GM19467 (cell line): ENCODE data around the gene RNF214.

Experiments used
- ATAC-seq: cut with Tn5 transposase; IDR thresholded peaks from one replicate; pipeline ENCODE4 v1.9.1; 2021; ENCODE audit warnings: mild to moderate bottlenecking, moderate library complexity; ENCODE audit not compliant: unreplicated experiment

Gene RNF214

DNA sequence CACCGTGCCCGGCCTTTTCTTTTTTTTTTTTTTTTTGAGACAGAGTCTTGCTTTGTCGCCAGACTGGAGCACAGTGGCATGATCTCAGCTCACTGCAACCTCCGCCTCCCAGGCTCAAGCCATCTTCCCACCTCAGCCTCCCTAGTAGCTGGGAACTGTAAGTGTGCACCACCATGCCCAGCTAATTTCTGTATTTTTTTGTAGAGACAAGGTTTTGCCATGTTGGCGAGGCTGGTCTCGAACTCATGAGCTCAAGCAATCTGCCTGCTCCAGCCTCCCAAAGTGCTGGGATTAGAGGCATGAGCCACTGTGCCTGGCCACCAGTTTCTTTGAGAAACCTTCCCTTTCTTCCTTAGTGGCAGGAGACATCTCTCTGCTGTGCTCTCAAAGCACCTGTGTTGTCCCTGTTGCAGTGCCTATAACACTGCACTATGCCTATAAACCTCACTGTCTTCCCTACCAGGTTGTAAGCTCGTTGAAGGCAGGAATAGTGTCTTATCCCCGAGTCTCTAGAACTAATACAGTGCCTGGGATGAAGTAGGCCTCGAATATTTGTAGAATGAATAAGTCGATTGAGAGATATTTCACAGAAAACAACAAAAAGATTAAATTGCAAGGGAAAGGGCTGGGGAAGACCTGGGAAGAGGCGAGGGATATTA is 19.6 kb upstream of the RNF214 start:
- no peak for ATAC-seq

DNA sequence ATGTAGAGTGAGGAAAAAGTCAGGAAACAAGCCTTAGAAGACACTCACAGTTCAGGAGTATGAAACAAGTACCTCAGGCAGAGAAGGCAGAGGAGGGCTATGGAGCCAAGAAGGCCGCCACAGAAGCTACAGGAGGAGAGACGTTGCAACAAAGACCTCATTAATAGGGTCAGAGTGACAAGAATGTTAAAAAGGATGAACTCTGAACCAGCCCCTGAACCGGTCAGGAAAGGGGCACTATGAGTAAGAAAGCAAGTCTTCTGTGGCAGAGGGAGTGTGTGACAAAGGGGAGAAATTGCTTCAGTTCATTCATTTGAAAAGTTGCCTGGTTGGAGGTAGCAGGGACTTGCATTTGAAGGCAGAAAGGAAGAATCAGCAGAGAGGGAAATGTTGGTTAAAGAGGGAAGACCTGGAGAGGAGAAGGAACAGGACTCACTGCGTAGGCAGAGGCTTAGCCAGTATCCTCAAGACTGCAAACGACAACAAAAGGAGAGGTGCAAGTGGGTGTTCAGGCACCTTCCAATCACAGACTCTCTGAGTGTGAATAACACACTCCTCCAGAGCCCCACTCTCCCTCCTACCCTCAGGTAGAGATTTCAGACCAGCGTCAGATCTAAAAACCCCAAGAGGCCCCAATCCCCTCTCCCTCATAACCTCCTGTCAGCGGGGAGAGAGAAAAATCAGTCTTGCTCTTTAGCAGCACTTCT is 17.9 kb upstream of the RNF214 start:
- ATAC-seq: no peak

DNA sequence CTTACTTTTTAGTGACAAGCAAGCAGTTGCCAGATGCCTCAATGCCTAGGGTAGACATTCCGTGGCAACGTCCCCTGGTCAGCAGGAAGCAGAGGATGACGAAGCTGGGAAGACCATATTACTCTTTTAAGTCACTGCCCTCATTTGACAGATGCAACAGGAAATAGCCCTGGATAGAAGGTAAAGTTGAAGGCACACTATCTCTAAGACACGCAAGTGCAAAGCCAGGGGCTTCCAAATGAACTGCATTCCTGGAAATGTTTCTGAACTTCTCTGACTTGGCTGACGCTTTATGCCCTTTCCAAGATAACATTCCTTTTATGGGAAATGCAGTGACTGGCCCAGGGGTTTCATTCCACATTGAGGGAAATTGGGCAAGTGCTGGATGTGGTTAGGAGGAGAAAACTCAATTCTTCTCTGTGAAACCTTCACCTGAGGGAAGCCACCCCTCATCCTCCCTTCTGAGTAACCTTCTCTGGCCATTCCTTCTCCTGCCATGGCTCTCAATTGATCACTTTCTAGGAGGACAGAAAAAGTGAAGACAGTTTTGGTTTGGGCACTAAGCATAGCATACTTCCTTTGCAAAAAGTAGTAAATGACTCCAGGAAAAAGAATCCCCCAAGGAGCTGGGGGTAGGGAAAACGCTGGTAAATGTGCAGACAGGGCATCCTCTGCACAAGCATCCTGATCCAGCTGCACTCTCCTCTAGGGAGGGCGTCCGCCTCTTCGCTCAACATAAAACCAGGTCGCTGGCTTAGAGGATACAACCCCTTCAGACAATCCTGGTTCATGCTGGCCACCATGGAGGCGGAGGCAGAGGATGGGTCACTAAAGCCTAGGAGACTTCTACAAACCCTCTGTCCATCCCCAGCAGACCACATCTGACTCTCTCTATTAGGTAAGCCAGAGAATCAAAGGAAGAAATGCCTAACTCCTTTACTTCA is 15.1 kb upstream of the RNF214 start:
- no peak for ATAC-seq

DNA sequence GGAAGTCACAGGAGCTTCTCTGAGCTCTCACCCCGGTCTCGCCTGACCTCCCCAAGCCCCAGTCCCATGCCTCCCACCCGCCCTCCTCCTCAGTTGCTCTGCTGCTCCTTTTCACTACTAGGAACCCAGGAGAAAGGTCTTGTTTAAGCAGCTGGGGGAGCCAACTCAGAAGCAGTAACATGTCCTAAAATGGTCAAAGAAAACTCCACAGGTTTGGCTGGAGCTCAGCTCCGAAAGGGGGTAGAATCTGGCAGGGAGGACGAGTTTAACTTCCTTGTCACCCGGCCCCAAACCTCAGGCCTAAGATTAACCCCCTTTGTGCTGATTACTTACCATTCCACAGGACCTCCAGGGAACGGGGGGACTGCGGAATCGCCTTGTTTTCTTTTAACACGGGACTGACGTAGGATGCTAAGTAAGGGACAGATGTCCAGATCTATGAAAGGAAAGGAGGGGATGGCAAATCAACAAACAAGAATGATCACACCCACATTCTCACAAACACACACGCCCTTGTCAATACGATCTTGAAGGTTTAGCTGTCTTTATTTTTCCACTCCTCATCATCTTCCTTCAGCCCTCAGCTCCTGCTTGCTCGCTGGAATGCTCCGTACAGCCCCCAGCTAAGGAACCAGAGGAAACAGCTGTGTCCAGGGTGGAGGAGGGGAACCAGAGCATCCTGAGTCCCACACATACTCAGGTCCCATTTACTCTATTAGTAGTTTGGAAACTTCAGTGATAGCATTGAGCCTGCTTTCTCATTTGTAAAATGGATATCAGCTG is 14.1 kb upstream of the RNF214 start:
- ATAC-seq: no peak

DNA sequence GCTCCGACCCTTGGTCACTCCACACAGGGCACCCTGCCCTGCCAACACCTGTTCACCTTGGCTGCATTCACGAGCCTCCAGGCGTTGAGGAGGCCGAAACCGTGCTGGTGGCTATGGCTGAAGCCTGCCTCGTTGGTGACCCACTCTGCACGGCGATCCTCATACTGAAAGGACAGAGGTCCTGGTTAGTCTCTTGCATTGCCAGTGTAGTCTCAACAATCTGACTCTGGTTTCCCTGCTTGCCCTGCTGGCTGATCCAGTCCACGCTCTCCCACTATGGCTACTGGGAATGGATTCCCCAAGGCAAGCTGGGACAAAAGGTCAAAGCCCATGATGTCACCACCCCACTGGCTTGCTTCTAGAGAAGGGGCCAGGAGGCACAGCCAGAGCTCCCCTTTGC is 13.5 kb upstream of the RNF214 start:
- ATAC-seq: no peak

DNA sequence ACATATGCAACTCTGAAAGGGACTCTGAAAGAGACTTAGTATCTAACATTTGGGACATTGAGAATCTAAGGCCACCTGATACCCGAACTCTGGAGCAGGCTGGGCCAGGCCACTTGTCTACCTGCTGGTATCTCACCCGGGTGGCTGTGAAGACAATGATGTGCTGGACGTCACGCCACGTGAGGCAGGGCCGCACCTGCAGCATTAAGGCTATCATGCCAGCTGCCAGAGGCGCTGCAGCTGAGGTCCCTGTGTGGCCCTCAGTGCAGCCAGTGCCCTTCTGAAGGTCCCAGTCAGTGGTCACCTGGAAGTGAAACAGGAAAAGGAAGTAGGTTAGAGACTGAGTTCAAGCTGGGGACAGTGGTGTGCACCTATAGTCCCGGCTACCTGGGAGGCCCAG is 13.0 kb upstream of the RNF214 start:
- no peak for ATAC-seq

DNA sequence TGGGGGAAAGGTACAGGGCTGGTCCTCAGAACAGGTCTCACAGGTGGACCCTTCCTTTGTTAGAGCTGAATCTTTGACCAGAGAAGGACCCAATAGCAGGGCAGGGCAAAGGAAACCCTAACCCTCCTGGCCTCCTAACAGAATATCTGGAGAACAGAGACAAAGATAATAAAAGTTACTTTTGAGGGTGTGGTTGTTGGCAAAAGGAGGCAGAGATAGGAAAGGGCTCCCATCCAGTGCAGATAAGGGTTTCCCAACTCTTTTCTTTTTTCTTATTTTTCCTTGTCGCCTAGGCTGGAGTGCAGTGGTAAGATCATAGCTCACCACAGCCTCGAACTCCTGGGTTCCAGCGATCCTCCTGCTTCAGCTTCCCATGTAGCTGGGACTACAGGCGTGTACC is 12.5 kb upstream of the RNF214 start:
- ATAC-seq: no peak

DNA sequence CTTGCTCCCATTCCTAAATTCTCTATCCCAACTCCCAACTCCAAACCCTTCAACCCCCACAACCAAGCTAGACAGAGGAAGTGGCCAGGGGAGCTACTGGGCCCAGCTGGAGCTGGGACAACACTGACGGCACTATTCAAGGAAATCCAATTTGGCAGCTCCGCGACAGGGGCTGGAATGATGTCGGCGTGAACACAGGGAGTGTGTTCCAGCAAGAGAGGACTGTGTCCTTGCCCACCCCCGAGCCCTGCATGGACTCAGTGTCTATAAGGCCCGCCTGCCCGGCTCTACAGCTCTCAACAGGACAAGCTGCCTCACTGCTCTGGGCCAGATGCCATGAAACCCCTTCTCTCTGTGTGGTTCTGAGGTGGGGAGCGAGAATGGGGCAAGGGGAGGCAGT is 11.9 kb upstream of the RNF214 start:
- no peak for ATAC-seq

DNA sequence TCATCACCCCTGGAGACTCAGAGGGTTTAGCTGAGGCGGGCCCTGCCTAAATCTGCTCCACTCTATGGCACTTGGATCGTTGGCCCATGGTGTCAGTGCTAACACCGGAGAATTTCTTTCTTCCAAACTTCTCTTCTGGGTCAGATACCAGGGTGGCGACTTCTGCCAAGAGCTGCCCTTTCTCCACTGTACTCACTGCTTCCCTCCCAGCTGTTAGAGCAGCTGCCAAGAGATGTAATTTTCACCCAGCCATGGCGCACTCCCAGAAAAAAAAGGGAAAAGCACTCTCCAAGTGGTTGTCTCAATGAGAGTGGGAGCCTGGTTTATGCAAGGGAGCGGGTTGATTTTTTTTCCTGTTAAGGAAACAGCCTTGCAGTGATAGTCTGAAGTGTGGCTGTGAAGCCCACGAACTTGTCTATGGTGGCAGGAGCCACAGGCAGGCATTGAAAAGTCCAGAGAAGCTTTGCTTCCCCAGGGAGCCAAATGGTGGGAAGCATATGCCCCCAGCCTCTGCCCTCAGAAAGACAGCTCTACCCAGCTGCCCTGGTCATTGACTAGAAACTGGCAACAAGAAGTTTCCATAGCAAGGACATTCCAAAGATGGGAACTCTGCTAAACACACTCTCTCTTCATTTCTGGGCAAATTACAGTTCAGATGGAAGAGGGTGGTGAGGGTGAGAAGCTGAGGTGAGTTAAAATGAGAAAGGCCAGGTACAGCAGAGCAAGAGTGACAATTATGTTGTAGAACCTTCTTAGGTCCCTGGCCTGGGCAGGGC is 11.3 kb upstream of the RNF214 start:
- ATAC-seq: no peak

DNA sequence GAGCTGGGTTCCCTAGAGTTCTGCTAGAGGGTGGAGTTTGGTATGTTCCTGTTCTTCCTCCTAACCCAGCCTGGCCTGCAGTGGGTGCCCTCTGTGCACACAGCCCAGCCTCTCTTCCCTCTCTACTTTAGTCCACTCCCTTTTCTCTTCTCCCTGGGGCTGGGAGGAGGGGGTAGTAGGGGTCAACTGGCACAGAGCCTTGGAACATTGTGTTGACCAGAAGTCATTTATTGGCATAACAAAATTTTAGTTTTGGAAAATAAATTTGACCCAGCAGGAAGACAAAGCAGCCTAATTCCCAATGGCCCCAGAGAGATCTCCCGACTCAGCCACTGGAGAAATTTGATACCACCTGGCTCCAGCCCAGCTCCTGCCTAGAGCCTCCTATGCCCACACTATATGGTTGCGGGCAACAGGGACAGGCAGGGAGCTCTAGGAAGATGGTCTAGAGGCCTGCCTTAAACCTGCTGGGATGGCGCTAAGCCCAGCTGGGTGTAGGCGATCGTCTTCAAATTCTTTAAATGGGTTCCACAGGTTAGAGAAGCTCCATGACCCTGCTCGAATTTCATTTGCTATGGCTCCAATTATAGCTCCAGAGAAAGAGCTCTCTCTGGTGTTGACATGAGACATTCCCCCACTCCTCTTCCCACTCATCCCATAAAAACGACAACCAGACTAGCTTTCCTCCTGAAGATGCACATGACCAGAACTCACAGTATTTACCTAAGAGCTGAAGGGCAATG is 10.5 kb upstream of the RNF214 start:
- ATAC-seq: no peak

DNA sequence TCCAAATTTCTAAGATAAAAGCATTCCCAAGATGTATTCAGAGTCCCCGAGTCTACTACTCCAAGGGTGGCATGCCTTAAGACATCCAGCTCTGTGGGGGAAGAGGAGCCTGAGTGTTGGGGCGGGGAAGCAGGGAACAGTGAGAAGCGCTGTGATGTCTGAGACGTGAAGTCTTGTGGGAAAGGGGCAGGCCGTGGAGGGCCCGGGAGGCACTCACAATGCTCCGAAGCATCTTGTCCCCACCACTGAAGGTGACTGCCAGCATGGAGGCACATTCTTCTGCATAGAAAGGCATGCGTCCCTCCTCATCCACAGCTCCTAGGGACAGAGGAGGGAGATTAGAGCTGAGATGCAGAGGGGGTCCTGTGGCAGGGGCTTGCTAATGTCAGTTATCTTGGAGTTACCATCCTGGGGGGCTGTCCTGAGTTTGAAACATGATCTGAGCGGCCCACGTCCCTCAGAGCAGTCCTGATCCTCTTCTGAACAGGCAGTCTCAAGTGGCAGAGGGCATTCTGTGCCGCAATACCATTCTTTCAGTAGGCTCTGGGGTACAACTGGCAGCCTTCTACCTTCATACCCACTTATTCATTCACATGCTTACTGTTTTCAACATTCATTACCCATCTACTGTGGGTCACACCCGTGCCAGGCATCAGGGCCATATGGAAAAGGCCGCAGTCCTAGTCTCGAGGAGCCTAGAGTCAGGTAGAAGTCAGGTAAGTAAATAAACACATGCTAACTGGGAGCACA is 9.3 kb upstream of the RNF214 start:
- no peak for ATAC-seq

DNA sequence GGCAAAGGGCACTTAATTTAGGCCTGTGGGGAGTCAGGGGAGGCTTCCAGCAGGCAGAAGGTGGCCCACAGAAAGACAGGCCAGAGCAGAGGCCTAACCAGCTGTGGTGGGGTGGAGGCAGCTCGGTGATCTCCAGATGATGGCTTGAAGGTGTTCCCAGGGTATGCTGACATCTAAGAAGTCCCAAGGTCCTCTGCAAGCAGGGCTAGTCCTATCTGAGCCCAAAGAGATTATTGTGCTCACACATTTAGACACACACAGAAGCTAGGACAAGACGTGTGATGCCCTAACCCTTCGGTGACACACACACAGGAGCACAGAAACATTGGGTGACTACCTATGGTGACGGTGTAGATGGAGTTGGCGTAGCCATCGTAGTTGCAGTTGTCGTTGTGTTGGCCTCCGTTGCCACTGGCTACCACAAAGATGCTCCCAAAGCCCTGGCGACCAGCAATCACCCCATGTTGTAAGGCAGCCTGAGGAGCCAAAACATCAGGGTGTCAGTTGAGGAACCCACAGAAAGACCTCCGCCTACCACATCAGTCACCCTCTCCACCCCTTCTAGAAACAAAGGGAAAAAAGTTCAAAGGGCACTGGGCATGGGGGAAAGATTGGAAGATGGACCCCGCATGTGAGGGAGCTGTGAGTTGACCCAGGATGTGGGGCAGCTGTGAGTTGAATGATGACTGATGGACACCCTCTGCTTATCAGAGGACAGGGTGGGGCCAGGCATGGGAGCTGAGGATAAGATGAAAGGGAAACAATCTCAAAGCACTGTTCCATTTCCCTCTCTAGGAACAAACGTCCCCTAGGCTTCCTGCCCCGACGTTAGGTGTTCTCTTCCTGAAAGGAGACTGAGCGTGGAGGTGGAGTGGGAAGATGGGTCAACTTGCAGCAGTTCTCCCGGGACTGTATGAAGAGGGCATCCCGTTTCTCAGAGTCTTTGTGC is 8.5 kb upstream of the RNF214 start:
- ATAC-seq: no peak

DNA sequence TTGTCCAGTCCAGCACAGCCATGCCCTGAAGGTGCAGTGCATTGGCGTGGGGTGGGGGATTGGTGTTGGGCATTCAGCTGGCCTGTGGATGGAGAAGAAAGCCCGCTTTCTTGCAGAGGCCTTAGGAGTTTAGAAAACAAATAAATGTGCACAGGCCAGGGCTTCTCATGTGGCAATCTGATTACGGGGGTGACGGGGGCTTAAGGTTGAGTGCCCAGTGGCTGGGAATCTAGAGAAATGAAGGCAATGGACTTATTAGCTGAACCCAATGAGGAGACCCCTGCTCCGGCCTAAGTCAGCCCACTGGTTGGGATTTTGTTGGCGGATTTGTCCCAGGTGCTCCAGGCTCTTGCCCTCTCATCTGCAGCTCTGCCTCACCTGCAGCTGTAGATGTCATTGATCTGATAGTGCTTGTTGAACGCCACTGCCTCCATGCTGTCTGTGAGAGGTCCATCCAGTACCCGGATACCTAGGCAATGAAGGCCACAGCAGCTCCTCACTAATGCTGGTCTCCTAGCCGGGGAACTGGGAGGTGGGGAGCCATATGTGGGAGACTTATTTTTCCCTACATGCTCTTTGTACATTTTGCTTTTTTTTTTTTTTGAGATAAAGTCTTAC is 6.8 kb upstream of the RNF214 start:
- no peak for ATAC-seq

DNA sequence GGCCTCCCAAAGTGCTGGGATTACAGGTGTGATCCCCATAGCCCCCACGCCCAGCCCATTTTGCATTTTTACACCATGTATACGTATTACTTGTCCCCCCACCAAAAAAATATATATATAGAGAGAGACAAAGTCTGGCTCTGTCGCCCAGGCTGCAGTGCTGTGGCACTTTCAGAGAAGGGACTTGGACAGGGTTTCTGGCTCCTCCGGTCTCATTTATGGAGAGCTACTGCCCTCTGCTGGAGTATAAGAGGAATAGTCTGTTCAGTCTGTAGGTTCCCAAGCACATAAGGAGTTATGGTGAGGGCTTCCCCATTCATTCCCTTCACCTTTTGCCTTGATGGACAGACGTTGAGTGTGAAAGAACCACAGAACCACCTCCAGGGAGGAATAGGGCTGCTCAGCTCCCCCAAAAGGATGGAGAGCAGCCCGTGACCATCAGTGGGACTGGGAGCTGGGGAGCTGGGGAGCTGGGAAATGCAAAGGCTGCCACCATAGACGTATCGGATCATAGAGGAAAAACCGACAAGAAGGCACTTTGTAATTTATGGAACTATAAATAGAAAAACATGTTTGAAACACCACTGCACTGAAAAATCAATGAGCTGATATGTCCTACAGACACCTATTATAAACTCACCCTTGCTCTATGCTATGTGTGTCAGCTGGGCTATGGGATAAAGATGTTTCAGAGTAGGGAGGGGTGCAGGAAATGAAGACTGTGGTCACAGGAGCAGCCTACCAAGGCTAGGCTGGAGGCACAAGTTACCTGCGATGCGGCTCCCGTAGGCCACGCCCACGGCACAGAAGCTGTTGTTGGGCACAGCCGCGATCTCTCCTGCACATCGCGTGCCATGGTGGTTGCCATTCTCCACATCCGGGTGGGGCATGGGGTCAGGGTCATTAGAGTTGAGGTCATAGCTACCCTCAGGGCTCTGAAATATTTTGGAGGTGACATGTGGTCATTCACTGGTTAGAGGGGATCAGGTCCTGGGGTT is 5.8 kb upstream of the RNF214 start:
- ATAC-seq: no peak

DNA sequence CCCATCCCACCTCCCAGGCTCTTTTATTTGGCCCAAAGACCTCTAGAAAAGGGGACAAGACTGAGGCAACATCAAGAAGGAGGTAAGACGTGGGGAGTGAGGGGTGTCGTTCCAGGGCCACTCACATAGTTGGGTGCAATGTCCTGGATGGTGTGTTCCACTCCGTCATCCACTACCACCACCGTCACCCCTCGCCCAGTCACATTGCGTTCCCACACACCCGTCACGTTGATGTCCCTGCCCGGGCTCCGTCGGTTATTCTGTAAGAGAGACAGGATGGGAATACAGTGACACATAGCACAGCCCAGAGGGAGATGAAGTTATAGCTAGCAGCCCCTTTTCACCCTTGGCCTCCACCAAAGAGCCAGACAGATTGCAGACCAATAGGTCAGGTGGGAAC is 4.4 kb upstream of the RNF214 start:
- ATAC-seq: no peak

DNA sequence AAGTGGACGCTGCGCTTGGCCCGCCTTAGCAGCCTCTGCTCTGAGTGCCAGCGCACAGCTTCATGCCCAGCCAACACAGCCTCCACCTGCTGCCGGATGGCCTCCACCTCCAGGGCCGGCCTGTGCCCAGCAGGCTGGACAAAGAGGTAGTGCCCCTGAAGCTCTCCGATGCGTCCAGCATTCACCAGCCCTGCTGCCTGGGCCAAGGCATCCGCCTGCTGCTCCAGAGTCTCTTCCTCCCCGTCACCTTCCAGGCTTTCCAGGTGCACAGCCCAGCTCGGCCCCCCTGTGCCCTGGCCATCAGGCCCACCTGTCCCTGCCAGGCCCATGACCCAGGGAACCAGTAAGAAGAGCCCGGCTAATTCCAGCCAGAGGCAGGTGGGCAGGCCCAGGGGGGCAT is 3.1 kb upstream of the RNF214 start:
- no peak for ATAC-seq
